Activated naive CD4-positive, alpha-beta T cell treated with anti-CD3 and anti-CD28 coated beads for 36 hours (primary cell): ENCODE results near the gene ANO7. TPM values are rescaled to one million over a fixed set of nuclear protein-coding genes. Genes with fewer than 3 reads are reported as not detected.

Experiments
- CTCF ChIA-PET: fragments of 350-600 bp; sonication (Branson Sonifier 250); formaldehyde crosslinking; loops from one replicate; lab custom pipeline; 2021; ENCODE audit warnings: antibody characterized with exemption; lab: Charles Lee
- DNase-seq: peaks from one replicate; pipeline ENCODE4 v3.0.0-alpha.2; 2020
- H3K27ac Mint-ChIP-seq: one replicate; pipeline ENCODE4 v1.8.0; 2021; ENCODE audit warnings: mild to moderate bottlenecking, mixed read lengths
- H3K27me3 Mint-ChIP-seq: one replicate; pipeline ENCODE4 v1.8.0; 2021; ENCODE audit warnings: low read depth, mixed read lengths
- H3K36me3 Mint-ChIP-seq: one replicate; pipeline ENCODE4 v1.8.0; 2021; ENCODE audit warnings: low read depth, mixed read lengths
- H3K4me1 Mint-ChIP-seq: one replicate; pipeline ENCODE4 v1.8.0; 2021; ENCODE audit warnings: low read depth, mixed read lengths
- H3K4me3 Mint-ChIP-seq: one replicate; pipeline ENCODE4 v1.8.0; 2021; ENCODE audit warnings: mild to moderate bottlenecking, moderate library complexity, mixed read lengths
- H3K9me3 Mint-ChIP-seq: one replicate; pipeline ENCODE4 v1.8.0; 2021; ENCODE audit warnings: mixed read lengths
- intact Hi-C: fragments of 100-400 bp; cut with micrococcal nuclease; formaldehyde crosslinking; loops from one replicate; pipeline ENCODE4 v1.15.1; 2023
- total RNA-seq, 2 experiments: library from RNA; stranded (reverse); gene quantifications; one replicate each; pipeline ENCODE4 v1.2.3, GENCODE V29; 2021

The ANO7 gene
- total RNA-seq, 2 experiments from 2014 or later = 0.57 TPM

GRCh38 chr2:241149675-241149924, 38.9 kb upstream of the ANO7 start:
- H3K27ac Mint-ChIP-seq = peak overlapping the region; percentile 63

GRCh38 chr2:241149925-241150659, 38.4 kb upstream of the ANO7 start, which contains the start of gene PPP1R7:
Gene PPP1R7 (plus strand): TSS chr2:241150467. CDS start chr2:241150496, 29 bp downstream.
- H3K27me3 Mint-ChIP-seq = no peaks in the 10 kb centered on the region
- peaks cover 44% of the 10 kb centered on the region for H3K4me1 Mint-ChIP-seq
- peaks cover 6% of the 10 kb centered on the region for H3K36me3 Mint-ChIP-seq
- H3K9me3 Mint-ChIP-seq = no peaks in the 10 kb centered on the region
- peak within 1 kb of the TSS; percentile 96 for H3K4me3 Mint-ChIP-seq
- peak; percentile 97 for DNase-seq
- peak within 1 kb of the TSS; percentile 85 for H3K27ac Mint-ChIP-seq
- intact Hi-C loops = loop anchor here (1.0 to 10.0 kb wide), 13 partner anchors 23 to 732 kb away; partner anchors contain the start of genes ATG4B, DTYMK, FARP2 and HDLBP
- CTCF ChIA-PET = interaction anchor here (1.6 to 3.3 kb wide), 4 partner anchors 45 to 72 kb away, joined by 3 to 15 read pairs (median 4); no protein-coding TSS in a partner anchor

More at GRCh38 chr2:241149675-241149924, 38.9 kb upstream of the ANO7 start:
- Mint-ChIP-seq H3K4me1 (peaks cover 39% of the 10 kb centered on the region), H3K36me3 (peaks cover 9% of the 10 kb centered on the region), H3K27me3 (no peaks in the 10 kb centered on the region), H3K4me3 (peak overlapping the region; percentile 96), H3K9me3 (no peaks in the 10 kb centered on the region)
- intact Hi-C loops = loop anchor here (1.0 to 10.0 kb wide), 4 partner anchors 22 to 733 kb away; partner anchors contain the start of gene DTYMK
- CTCF ChIA-PET = interaction anchor here (0.7 to 3.3 kb wide), 4 partner anchors 44 to 564 kb away, joined by 3 to 15 read pairs (median 4); no protein-coding TSS in a partner anchor
- DNase-seq = no peak

- intact Hi-C loops = loop anchor here (1.0 to 5.0 kb wide), 9 partner anchors 49 to 590 kb away; partner anchors contain the start of genes ATG4B, FARP2, HDLBP and MTERF4
- Mint-ChIP-seq H3K4me1 (peaks cover 45% of the 10 kb centered on the region), H3K9me3 (no peaks in the 10 kb centered on the region), H3K27ac (peak overlapping the region; percentile 78), H3K36me3 (peaks cover 6% of the 10 kb centered on the region), H3K27me3 (no peaks in the 10 kb centered on the region), H3K4me3 (peak overlapping the region; percentile 96)
- CTCF ChIA-PET = interaction anchor here (0.6 to 3.3 kb wide), 4 partner anchors 46 to 585 kb away, joined by 3 to 15 read pairs (median 4); no protein-coding TSS in a partner anchor
- DNase-seq = no peak
Observed at GRCh38 chr2:241150660-241151530, 37.6 kb upstream of the ANO7 start.

GRCh38 chr2:241151934-241152660, 36.4 kb upstream of the ANO7 start:
- DNase-seq = no peak
- H3K4me1 Mint-ChIP-seq = peaks cover 45% of the 10 kb centered on the region
- intact Hi-C loops = loop anchor here (2.0 to 5.0 kb wide), 3 partner anchors 205 to 460 kb away; partner anchors contain the start of gene FARP2
- peak overlapping the region; percentile 96 for H3K4me3 Mint-ChIP-seq
- H3K27me3 Mint-ChIP-seq = no peaks in the 10 kb centered on the region
- H3K9me3 Mint-ChIP-seq = no peaks in the 10 kb centered on the region
- H3K27ac Mint-ChIP-seq = no peak overlapping the region
- H3K36me3 Mint-ChIP-seq = peaks cover 6% of the 10 kb centered on the region
- CTCF ChIA-PET = interaction anchor here (3.3 kb wide), 1 partner anchor 74 kb away, joined by 15 read pairs; no protein-coding TSS in a partner anchor

- CTCF ChIA-PET = interaction anchor here (1.0 kb wide), 1 partner anchor 170 kb away, joined by 3 read pairs; no protein-coding TSS in a partner anchor
- H3K27me3 Mint-ChIP-seq = no peaks in the 10 kb centered on the region
- intact Hi-C loops = loop anchor here (5.0 kb wide), 2 partner anchors 301 to 459 kb away; no protein-coding TSS in a partner anchor
- H3K4me3 Mint-ChIP-seq = no peak overlapping the region
- H3K4me1 Mint-ChIP-seq = peaks cover 34% of the 10 kb centered on the region
- no peak for DNase-seq
- H3K9me3 Mint-ChIP-seq = no peaks in the 10 kb centered on the region
- H3K27ac Mint-ChIP-seq = peak overlapping the region; percentile 64
- H3K36me3 Mint-ChIP-seq = peaks cover 7% of the 10 kb centered on the region
Observed at GRCh38 chr2:241153616-241154015, 34.9 kb upstream of the ANO7 start.

GRCh38 chr2:241154915-241155314, 33.6 kb upstream of the ANO7 start:
- DNase-seq = peak; percentile 50
- CTCF ChIA-PET = interaction anchor here (0.6 kb wide), 1 partner anchor 241 kb away, joined by 3 read pairs; no protein-coding TSS in a partner anchor
- H3K27ac Mint-ChIP-seq = peak overlapping the region; percentile 28
- no peak overlapping the region for H3K4me3 Mint-ChIP-seq
- H3K36me3 Mint-ChIP-seq = peaks cover 11% of the 10 kb centered on the region
- H3K27me3 Mint-ChIP-seq = no peaks in the 10 kb centered on the region
- H3K4me1 Mint-ChIP-seq = peaks cover 34% of the 10 kb centered on the region
- H3K9me3 Mint-ChIP-seq = no peaks in the 10 kb centered on the region
- intact Hi-C loops = loop anchor here (5.0 kb wide), 2 partner anchors 303 to 457 kb away; no protein-coding TSS in a partner anchor

- DNase-seq = no peak
- Mint-ChIP-seq H3K36me3 (peaks cover 12% of the 10 kb centered on the region), H3K27me3 (no peaks in the 10 kb centered on the region), H3K4me3 (no peak overlapping the region), H3K27ac (no peak overlapping the region), H3K4me1 (peaks cover 31% of the 10 kb centered on the region), H3K9me3 (no peaks in the 10 kb centered on the region)
- CTCF ChIA-PET = interaction anchor here (0.6 kb wide), 1 partner anchor 8 kb away, joined by 3 read pairs; no protein-coding TSS in a partner anchor
- intact Hi-C loops = no loop called here
Observed at GRCh38 chr2:241155936-241156335, 32.5 kb upstream of the ANO7 start.

- no peaks in the 10 kb centered on the region for H3K9me3 Mint-ChIP-seq
- intact Hi-C loops = no loop called here
- H3K4me3 Mint-ChIP-seq = no peak overlapping the region
- H3K27me3 Mint-ChIP-seq = no peaks in the 10 kb centered on the region
- peaks cover 21% of the 10 kb centered on the region for H3K4me1 Mint-ChIP-seq
- peaks cover 12% of the 10 kb centered on the region for H3K36me3 Mint-ChIP-seq
- CTCF ChIA-PET = interaction anchor here (0.5 kb wide), 1 partner anchor 159 kb away, joined by 3 read pairs; the partner anchor contains the start of genes HDLBP and SEPTIN2
- no peak for DNase-seq
- no peak overlapping the region for H3K27ac Mint-ChIP-seq
Observed at GRCh38 chr2:241156971-241157441, 31.5 kb upstream of the ANO7 start.

GRCh38 chr2:241157841-241158545, 30.5 kb upstream of the ANO7 start:
- Mint-ChIP-seq H3K4me1 (peaks cover 17% of the 10 kb centered on the region), H3K4me3 (no peak overlapping the region), H3K27me3 (no peaks in the 10 kb centered on the region), H3K36me3 (peaks cover 16% of the 10 kb centered on the region), H3K9me3 (no peaks in the 10 kb centered on the region), H3K27ac (no peak overlapping the region)
- CTCF ChIA-PET = no interaction called here
- DNase-seq = no peak
- intact Hi-C loops = no loop called here

GRCh38 chr2:241158546-241158900, 30.0 kb upstream of the ANO7 start:
- intact Hi-C loops = no loop called here

GRCh38 chr2:241159116-241159515, 29.4 kb upstream of the ANO7 start:
- intact Hi-C loops = no loop called here
- Mint-ChIP-seq H3K27me3 (no peaks in the 10 kb centered on the region), H3K36me3 (peaks cover 19% of the 10 kb centered on the region), H3K4me3 (no peak overlapping the region), H3K27ac (peak overlapping the region; percentile 36), H3K9me3 (no peaks in the 10 kb centered on the region), H3K4me1 (peaks cover 9% of the 10 kb centered on the region)
- CTCF ChIA-PET = no interaction called here
- DNase-seq = no peak

More at GRCh38 chr2:241158546-241158900, 30.0 kb upstream of the ANO7 start:
- Mint-ChIP-seq H3K4me3 (no peak overlapping the region), H3K9me3 (no peaks in the 10 kb centered on the region), H3K27ac (no peak overlapping the region), H3K27me3 (no peaks in the 10 kb centered on the region), H3K36me3 (peaks cover 16% of the 10 kb centered on the region), H3K4me1 (peaks cover 12% of the 10 kb centered on the region)
- CTCF ChIA-PET = no interaction called here
- no peak for DNase-seq
